ENCODE measurements around the gene TRAM2.

TRAM2 gene

DNA sequence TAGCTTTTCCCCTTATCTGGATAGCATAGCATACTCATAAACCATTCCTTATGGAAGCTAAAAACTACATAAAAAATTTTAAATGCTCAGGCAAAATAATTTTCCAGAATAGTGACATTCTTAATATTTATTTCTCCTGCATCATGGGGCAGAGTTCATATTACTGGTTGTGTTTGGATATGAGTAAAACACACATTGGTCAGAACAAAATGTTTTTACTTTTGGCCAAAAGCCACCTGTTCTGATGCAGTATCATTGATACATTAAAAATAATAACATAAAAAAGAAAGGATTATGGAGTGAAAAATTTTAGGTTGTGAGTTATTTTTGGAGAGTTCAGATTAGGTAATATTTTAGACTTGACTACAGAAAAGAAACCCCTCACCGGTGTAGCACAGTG is 33.6 kb downstream of the TRAM2 start:
- Mint-ChIP-seq H3K9me3 (no peaks in the 10 kb centered on the region), H3K4me1 (ENCODE audit: low read depth) (peaks cover 31% of the 10 kb centered on the region), H3K36me3 (ENCODE audit: low read depth) (peaks cover 24% of the 10 kb centered on the region), H3K27me3 (no peaks in the 10 kb centered on the region), H3K4me3 (no peak overlapping the region), H3K27ac (no peak overlapping the region)
- intact Hi-C loops (cut with micrococcal nuclease): no loop called here

DNA sequence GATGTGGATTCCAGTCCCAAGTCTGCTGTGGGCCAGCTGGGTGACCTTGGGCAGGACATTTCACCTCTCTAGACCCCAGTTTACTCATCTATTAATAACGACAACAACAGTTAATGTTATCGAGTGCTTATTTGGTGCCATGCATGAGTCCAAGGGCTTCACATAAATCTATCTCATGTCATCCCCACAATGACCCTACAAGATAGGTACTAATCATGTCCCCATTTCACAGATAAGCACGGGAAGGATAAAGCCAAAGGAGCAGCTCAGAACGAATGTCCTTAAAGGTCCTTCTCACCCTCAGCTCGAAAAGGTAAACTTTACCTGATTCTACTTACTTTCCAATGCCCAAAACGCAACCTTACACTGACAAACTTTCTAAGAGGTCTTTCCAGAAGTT is 35.7 kb downstream of the TRAM2 start:
- Mint-ChIP-seq H3K4me3 (no peak overlapping the region), H3K27ac (no peak overlapping the region), H3K27me3 (no peaks in the 10 kb centered on the region), H3K9me3 (no peaks in the 10 kb centered on the region), H3K4me1 (ENCODE audit: low read depth) (peaks cover 21% of the 10 kb centered on the region), H3K36me3 (ENCODE audit: low read depth) (peaks cover 19% of the 10 kb centered on the region)
- intact Hi-C loops (cut with micrococcal nuclease): no loop called here

- no peak overlapping the region for H3K27ac Mint-ChIP-seq
- intact Hi-C loops (cut with micrococcal nuclease): no loop called here
- peaks cover 24% of the 10 kb centered on the region for H3K36me3 Mint-ChIP-seq (ENCODE audit: low read depth)
- peaks cover 17% of the 10 kb centered on the region for H3K4me1 Mint-ChIP-seq (ENCODE audit: low read depth)
- no peaks in the 10 kb centered on the region for H3K27me3 Mint-ChIP-seq
- H3K4me3 Mint-ChIP-seq: no peak overlapping the region
- no peaks in the 10 kb centered on the region for H3K9me3 Mint-ChIP-seq
Measured at GRCh38 chr6:52540286-52540902, 36.5 kb downstream of the TRAM2 start.

- H3K27me3 Mint-ChIP-seq: no peaks in the 10 kb centered on the region
- peaks cover 31% of the 10 kb centered on the region for H3K36me3 Mint-ChIP-seq (ENCODE audit: low read depth)
- H3K9me3 Mint-ChIP-seq: no peaks in the 10 kb centered on the region
- H3K4me3 Mint-ChIP-seq: no peak overlapping the region
- peaks cover 17% of the 10 kb centered on the region for H3K4me1 Mint-ChIP-seq (ENCODE audit: low read depth)
- intact Hi-C loops (cut with micrococcal nuclease): no loop called here
- H3K27ac Mint-ChIP-seq: no peak overlapping the region
Measured at GRCh38 chr6:52539607-52540006, 37.3 kb downstream of the TRAM2 start.

GRCh38 chr6:52538901-52539354 is 37.9 kb downstream of the TRAM2 start:
- Mint-ChIP-seq H3K27me3 (no peaks in the 10 kb centered on the region), H3K4me3 (no peak overlapping the region), H3K9me3 (no peaks in the 10 kb centered on the region), H3K27ac (no peak overlapping the region), H3K4me1 (ENCODE audit: low read depth) (peaks cover 17% of the 10 kb centered on the region), H3K36me3 (ENCODE audit: low read depth) (peaks cover 31% of the 10 kb centered on the region)
- intact Hi-C loops (cut with micrococcal nuclease): no loop called here

DNA sequence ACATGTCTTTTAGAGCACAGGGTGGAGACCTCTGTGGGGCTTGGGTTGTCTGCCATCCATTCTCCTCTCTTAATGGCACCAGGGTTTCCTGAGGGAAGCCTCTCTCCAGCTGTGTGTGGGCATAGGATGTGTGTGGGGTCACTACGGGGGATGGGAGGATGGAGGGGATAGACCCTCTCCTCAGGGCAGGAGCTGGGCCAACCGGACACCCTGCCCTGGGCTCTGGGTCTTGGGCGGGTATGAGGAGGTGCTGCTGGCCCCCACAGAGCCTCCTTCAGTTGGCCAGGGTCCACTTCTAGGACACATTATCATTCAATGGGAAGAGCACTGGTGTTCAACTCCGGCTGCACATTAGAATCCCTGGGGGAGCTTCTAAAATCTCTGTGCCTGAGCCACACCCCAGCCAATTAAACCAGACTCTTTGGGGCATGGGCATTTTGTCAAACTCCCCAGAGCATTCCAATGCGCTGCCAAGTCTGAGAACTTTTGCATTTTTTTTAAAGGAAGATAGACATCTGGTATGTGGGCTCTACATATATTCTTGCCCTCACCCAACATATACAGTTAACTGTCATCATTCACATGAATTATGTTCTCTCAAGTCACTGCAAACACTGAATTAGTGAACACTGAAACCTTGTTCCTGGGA is 38.5 kb downstream of the TRAM2 start:
- Mint-ChIP-seq H3K27me3 (no peaks in the 10 kb centered on the region), H3K36me3 (ENCODE audit: low read depth) (peaks cover 33% of the 10 kb centered on the region), H3K27ac (no peak overlapping the region), H3K4me1 (ENCODE audit: low read depth) (peaks cover 17% of the 10 kb centered on the region), H3K4me3 (no peak overlapping the region), H3K9me3 (no peaks in the 10 kb centered on the region)
- intact Hi-C loops (cut with micrococcal nuclease): no loop called here

GRCh38 chr6:52537001-52537753 is 39.7 kb downstream of the TRAM2 start:
- Mint-ChIP-seq H3K9me3 (no peaks in the 10 kb centered on the region), H3K4me1 (ENCODE audit: low read depth) (peaks cover 17% of the 10 kb centered on the region), H3K36me3 (ENCODE audit: low read depth) (peaks cover 37% of the 10 kb centered on the region), H3K4me3 (no peak overlapping the region), H3K27me3 (no peaks in the 10 kb centered on the region), H3K27ac (no peak overlapping the region)
- intact Hi-C loops (cut with micrococcal nuclease): no loop called here

GRCh38 chr6:52536424-52536916 is 40.4 kb downstream of the TRAM2 start:
- intact Hi-C loops (cut with micrococcal nuclease): no loop called here
- peaks cover 17% of the 10 kb centered on the region for H3K4me1 Mint-ChIP-seq (ENCODE audit: low read depth)
- H3K27me3 Mint-ChIP-seq: no peaks in the 10 kb centered on the region
- H3K4me3 Mint-ChIP-seq: no peak overlapping the region
- no peak overlapping the region for H3K27ac Mint-ChIP-seq
- H3K36me3 Mint-ChIP-seq (ENCODE audit: low read depth): peaks cover 42% of the 10 kb centered on the region
- H3K9me3 Mint-ChIP-seq: no peaks in the 10 kb centered on the region

- peaks cover 17% of the 10 kb centered on the region for H3K4me1 Mint-ChIP-seq (ENCODE audit: low read depth)
- intact Hi-C loops (cut with micrococcal nuclease): no loop called here
- H3K9me3 Mint-ChIP-seq: no peaks in the 10 kb centered on the region
- H3K36me3 Mint-ChIP-seq (ENCODE audit: low read depth): peaks cover 46% of the 10 kb centered on the region
- H3K4me3 Mint-ChIP-seq: no peak overlapping the region
- H3K27ac Mint-ChIP-seq: no peak overlapping the region
- no peaks in the 10 kb centered on the region for H3K27me3 Mint-ChIP-seq
Measured at GRCh38 chr6:52535711-52536423, 41.0 kb downstream of the TRAM2 start.

- Mint-ChIP-seq H3K9me3 (no peaks in the 10 kb centered on the region), H3K36me3 (ENCODE audit: low read depth) (peaks cover 52% of the 10 kb centered on the region), H3K27ac (no peak overlapping the region), H3K27me3 (no peaks in the 10 kb centered on the region), H3K4me3 (no peak overlapping the region), H3K4me1 (ENCODE audit: low read depth) (peaks cover 17% of the 10 kb centered on the region)
- intact Hi-C loops (cut with micrococcal nuclease): no loop called here
Measured at GRCh38 chr6:52534966-52535390, 41.9 kb downstream of the TRAM2 start.

DNA sequence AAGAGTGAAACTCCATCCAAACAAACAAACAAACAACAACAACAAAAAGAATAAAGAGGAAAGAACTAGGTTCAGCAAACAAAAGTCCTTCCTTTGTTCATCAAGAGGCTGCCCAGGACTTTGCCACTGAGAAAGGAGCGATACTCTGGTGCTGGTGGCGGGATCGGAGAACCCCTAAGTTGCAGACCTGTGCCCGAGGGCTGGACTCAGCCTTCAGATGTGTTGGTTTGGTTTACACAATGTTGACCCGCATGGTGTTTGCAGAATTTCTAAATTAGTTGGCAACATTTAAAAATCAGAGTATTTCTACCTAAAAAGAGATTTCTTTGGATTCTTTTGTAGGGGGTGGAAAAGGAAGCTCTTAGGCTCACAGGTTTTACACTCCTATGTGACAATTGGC is 42.5 kb downstream of the TRAM2 start:
- Mint-ChIP-seq H3K27me3 (no peaks in the 10 kb centered on the region), H3K4me1 (ENCODE audit: low read depth) (peaks cover 17% of the 10 kb centered on the region), H3K27ac (no peak overlapping the region), H3K4me3 (no peak overlapping the region), H3K9me3 (no peaks in the 10 kb centered on the region), H3K36me3 (ENCODE audit: low read depth) (peaks cover 55% of the 10 kb centered on the region)
- intact Hi-C loops (cut with micrococcal nuclease): no loop called here

- no peak overlapping the region for H3K27ac Mint-ChIP-seq
- H3K4me3 Mint-ChIP-seq: no peak overlapping the region
- H3K36me3 Mint-ChIP-seq (ENCODE audit: low read depth): peaks cover 63% of the 10 kb centered on the region
- intact Hi-C loops (cut with micrococcal nuclease): no loop called here
- no peaks in the 10 kb centered on the region for H3K27me3 Mint-ChIP-seq
- H3K9me3 Mint-ChIP-seq: no peaks in the 10 kb centered on the region
- peaks cover 17% of the 10 kb centered on the region for H3K4me1 Mint-ChIP-seq (ENCODE audit: low read depth)
Measured at GRCh38 chr6:52533491-52533890, 43.4 kb downstream of the TRAM2 start.

DNA sequence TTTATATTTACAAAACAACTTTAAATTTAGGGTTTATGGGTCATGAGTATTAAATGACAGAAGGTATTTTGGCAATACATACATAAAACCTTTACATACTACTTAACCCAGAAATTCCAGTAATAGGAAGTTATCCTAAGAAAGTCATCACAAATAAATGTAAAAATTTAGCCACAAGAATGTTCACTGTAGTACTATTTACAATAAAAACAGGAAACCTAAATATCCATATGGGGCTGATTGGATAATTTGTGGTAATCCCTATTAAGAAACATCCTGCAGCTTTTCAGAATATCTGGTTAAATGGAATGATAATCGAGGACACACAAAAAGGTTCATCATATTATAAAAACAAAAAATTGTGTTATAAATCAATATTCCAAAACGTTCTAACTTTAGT is 44.4 kb downstream of the TRAM2 start:
- no peak overlapping the region for H3K4me3 Mint-ChIP-seq
- intact Hi-C loops (cut with micrococcal nuclease): no loop called here
- H3K9me3 Mint-ChIP-seq: no peaks in the 10 kb centered on the region
- H3K27ac Mint-ChIP-seq: no peak overlapping the region
- H3K4me1 Mint-ChIP-seq (ENCODE audit: low read depth): peaks cover 11% of the 10 kb centered on the region
- peaks cover 59% of the 10 kb centered on the region for H3K36me3 Mint-ChIP-seq (ENCODE audit: low read depth)
- no peaks in the 10 kb centered on the region for H3K27me3 Mint-ChIP-seq

GRCh38 chr6:52531834-52532233 is 45.0 kb downstream of the TRAM2 start:
- Mint-ChIP-seq H3K9me3 (no peaks in the 10 kb centered on the region), H3K4me3 (no peak overlapping the region), H3K36me3 (ENCODE audit: low read depth) (peaks cover 58% of the 10 kb centered on the region), H3K27ac (no peak overlapping the region), H3K27me3 (no peaks in the 10 kb centered on the region), H3K4me1 (ENCODE audit: low read depth) (peaks cover 7% of the 10 kb centered on the region)
- intact Hi-C loops (cut with micrococcal nuclease): no loop called here
